Measurements from ENCODE around the gene TFEC.

- TF ChIP-seq CTCF (conservative IDR thresholded peaks at IDR 0.05 in 1 of 2, IDR thresholded peaks at IDR 0.05 in 1 of 2; ENCODE audit: extremely low read depth in 1 of 2, insufficient read depth in 1 of 2, low read depth in 1 of 2, low read length in 2 of 2) (no peak), EZH2 (IDR thresholded peaks at IDR 0.05; ENCODE audit: borderline replicate concordance, low read length) (no peak)
Measured at GRCh38 chr7:115965796-115966475, 64.6 kb downstream of the TFEC start.

Data from mammary epithelial cell (primary cell).